Transverse colon (tissue), 4 donors: ENCODE results near the gene LRRC18.

ENCODE experiments used
- CTCF ChIP-seq, 5 experiments: fragments of 200-600 bp in 3 of 5; fragments of 450-650 bp in 2 of 5; sonication (generic) in 3 of 5; IDR thresholded peaks; 1 replicate in 2 of 5; 2 replicates in 3 of 5; pipeline ENCODE4 v1.5.1; 2016 to 2017; ENCODE audit warnings: antibody characterized with exemption in 5 of 5, inconsistent platforms in 3 of 5, mild to moderate bottlenecking in 2 of 5, moderate library complexity in 1 of 5
- POLR2AphosphoS5 ChIP-seq, 3 donors: sonication (generic); formaldehyde crosslinking; IDR thresholded peaks; one replicate each; pipeline ENCODE4 v1.6.1; 2016; ENCODE audit warnings: antibody characterized with exemption in 3 of 3

- TF ChIP-seq POLR2AphosphoS5 (IDR thresholded peaks at IDR 0.05): no peak
- TF ChIP-seq CTCF (IDR thresholded peaks at IDR 0.05): no peak
Observed at GRCh38 chr10:48883701-48884100, 55.9 kb downstream of the LRRC18 start.
